ENCODE measurements around the gene PCDHGA4. TPM values are rescaled to one million over a fixed set of nuclear protein-coding genes. Genes with fewer than 3 reads are reported as not detected.
"Not testable (repeated sequence)": the region's sequence is repeated elsewhere in the genome, so short reads cannot be mapped to it uniquely, and the experiment has no call there.

The PCDHGA4 gene
- total RNA-seq: 1 to 10 TPM; 7.5 to 8.2 TPM
- 1 to 10 TPM; 9.5 to 9.9 TPM for polyA plus RNA-seq (ENCODE audit: insufficient read length in 2 of 2)
- long read RNA-seq, donor 1, full-length matches to known transcripts: 4 of 4 reads
- long read RNA-seq, donor 1, partial matches to known transcripts: 0 of 4 reads
- long read RNA-seq, donor 1, other reads (novel, unspliced or antisense): 0 of 4 reads
- long read RNA-seq, donor 2, full-length matches to known transcripts: 3 of 3 reads
- long read RNA-seq, donor 2, partial matches to known transcripts: 0 of 3 reads
- long read RNA-seq, donor 2, other reads (novel, unspliced or antisense): 0 of 3 reads
- long read RNA-seq, donor 3, full-length matches to known transcripts: 2 of 2 reads
- long read RNA-seq, donor 3, partial matches to known transcripts: 0 of 2 reads
- long read RNA-seq, donor 3, other reads (novel, unspliced or antisense): 0 of 2 reads
- long read RNA-seq, donor 4: 0 reads

DNA sequence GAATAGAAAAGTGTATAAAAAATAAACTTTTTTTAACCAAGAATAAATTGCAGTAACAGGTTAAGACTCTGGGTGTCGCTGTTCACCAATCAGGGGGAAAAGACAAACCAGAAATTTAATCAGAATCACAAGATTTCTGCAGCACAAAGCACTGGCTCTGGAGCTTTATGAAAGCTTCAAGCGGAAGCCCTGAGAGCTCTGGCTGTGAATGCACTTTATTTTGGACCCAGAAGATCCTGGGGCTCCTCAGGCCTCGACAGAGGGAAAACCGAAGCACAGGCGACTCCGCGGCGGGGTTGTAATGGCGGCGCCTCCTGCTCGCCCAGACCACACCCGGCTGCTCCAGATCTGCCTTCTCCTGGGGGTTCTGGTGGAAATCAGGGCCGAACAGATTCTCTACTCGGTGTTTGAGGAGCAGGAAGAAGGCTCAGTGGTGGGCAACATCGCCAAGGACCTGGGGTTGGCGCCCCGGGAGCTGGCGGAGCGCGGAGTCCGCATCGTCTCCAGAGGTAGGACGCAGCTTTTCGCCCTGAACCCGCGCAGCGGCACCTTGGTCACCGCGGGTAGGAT lies at the start of gene PCDHGA4:
PCDHGA4 (plus strand) TSS at position 122 of the 570 bp plus-strand sequence; CDS start at position 209, 87 bp downstream.
- peaks cover 49% of the 10 kb centered on the region for H3K9me3 ChIP-seq (ENCODE audit: control insufficient read depth, insufficient read depth, low read length)
- peak in 2 of 6 donors; percentile 9 to 13 for DNase-seq (ENCODE audit: low read depth in 4 of 6, low spot score in 6 of 6)
- no peak within 1 kb of the TSS for H3K27ac ChIP-seq (ENCODE audit: low read depth, low read length)
- no peaks in the 10 kb centered on the region for H3K27me3 ChIP-seq (ENCODE audit: control insufficient read depth, insufficient read depth, low read length)
- no peak within 1 kb of the TSS for H3K4me3 ChIP-seq (ENCODE audit: low read depth, low read length)
- no peaks in the 10 kb centered on the region for H3K4me1 ChIP-seq (ENCODE audit: control insufficient read depth, insufficient read depth, low read length)
- WGBS (ENCODE audit: insufficient coverage): 12% methylated on average over 28 of the region's 29 CpGs
- H3K36me3 ChIP-seq (ENCODE audit: control insufficient read depth, insufficient read depth, low read length): peaks cover 13% of the 10 kb centered on the region

DNA sequence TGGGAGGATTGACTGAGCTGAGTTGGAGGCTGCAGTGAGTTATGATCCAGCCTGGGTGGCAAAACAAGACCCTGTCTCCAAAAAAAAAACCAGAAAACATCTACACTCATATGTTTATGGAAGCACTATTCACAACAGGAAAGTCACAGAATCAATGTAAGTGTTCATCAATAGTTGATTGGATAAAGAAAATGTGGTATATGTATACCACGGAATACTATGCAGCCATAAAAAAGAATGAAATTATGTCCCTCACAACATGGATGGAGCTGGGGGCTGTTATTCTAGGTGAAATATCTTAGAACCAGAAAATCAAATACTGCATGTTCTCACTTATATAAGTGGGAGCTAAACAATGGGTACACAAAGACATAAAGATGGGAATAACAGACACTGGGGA lies 48.2 kb upstream of the PCDHGA4 start:
- H3K36me3 ChIP-seq (ENCODE audit: control insufficient read depth, insufficient read depth, low read length): no peaks in the 10 kb centered on the region
- no peaks in the 10 kb centered on the region for H3K27me3 ChIP-seq (ENCODE audit: control insufficient read depth, insufficient read depth, low read length)
- no peak overlapping the region for H3K27ac ChIP-seq (ENCODE audit: low read depth, low read length)
- no peak for DNase-seq (ENCODE audit: low read depth in 4 of 6, low spot score in 6 of 6)
- no CpG with 5 or more reads among the region's 1 CpG for WGBS (ENCODE audit: insufficient coverage)
- H3K4me3 ChIP-seq (ENCODE audit: low read depth, low read length): no peak overlapping the region
- peaks cover 30% of the 10 kb centered on the region for H3K9me3 ChIP-seq (ENCODE audit: control insufficient read depth, insufficient read depth, low read length)
- no peaks in the 10 kb centered on the region for H3K4me1 ChIP-seq (ENCODE audit: control insufficient read depth, insufficient read depth, low read length)

- no peaks in the 10 kb centered on the region for H3K27me3 ChIP-seq (ENCODE audit: control insufficient read depth, insufficient read depth, low read length)
- no peak overlapping the region for H3K4me3 ChIP-seq (ENCODE audit: low read depth, low read length)
- H3K9me3 ChIP-seq (ENCODE audit: control insufficient read depth, insufficient read depth, low read length): peaks cover 22% of the 10 kb centered on the region
- no peak for DNase-seq (ENCODE audit: low read depth in 4 of 6, low spot score in 6 of 6)
- H3K4me1 ChIP-seq (ENCODE audit: control insufficient read depth, insufficient read depth, low read length): no peaks in the 10 kb centered on the region
- no peak overlapping the region for H3K27ac ChIP-seq (ENCODE audit: low read depth, low read length)
- H3K36me3 ChIP-seq (ENCODE audit: control insufficient read depth, insufficient read depth, low read length): no peaks in the 10 kb centered on the region
Measured at GRCh38 chr5:141313711-141314110, 41.1 kb upstream of the PCDHGA4 start.

DNA sequence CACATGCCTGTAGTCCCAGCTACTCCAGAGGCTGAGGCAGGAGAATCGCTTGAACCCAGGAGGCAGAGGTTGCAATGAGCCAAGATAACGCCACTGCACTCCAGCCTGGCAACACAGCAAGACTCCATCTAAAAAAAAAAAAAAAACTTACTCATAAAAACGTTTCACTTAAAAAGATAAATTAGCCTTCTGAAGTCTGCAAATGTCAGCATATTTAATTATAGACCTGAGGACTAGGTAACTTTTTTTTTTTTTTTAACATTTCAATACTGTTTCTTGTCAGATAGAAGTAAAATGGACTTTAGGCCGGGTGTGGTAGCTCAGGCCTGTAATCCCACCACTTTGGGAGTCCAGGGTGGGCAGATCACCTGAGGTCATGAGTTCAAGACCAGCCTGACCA lies 37.9 kb upstream of the PCDHGA4 start:
- H3K4me3 ChIP-seq (ENCODE audit: low read depth, low read length); H3K36me3 ChIP-seq (ENCODE audit: control insufficient read depth, insufficient read depth, low read length); H3K27me3 ChIP-seq (ENCODE audit: control insufficient read depth, insufficient read depth, low read length); H3K27ac ChIP-seq (ENCODE audit: low read depth, low read length); H3K4me1 ChIP-seq (ENCODE audit: control insufficient read depth, insufficient read depth, low read length); DNase-seq (ENCODE audit: low read depth in 4 of 6, low spot score in 6 of 6): not testable (repeated sequence)
- H3K9me3 ChIP-seq (ENCODE audit: control insufficient read depth, insufficient read depth, low read length): peaks cover 30% of the 10 kb centered on the region
- no CpG with 5 or more reads among the region's 4 CpGs for WGBS (ENCODE audit: insufficient coverage)

- Histone ChIP-seq H3K27ac (ENCODE audit: low read depth, low read length) (no peak overlapping the region), H3K4me3 (ENCODE audit: low read depth, low read length) (no peak overlapping the region), H3K4me1 (ENCODE audit: control insufficient read depth, insufficient read depth, low read length) (peaks cover 3% of the 10 kb centered on the region), H3K36me3 (ENCODE audit: control insufficient read depth, insufficient read depth, low read length) (no peaks in the 10 kb centered on the region), H3K27me3 (ENCODE audit: control insufficient read depth, insufficient read depth, low read length) (no peaks in the 10 kb centered on the region), H3K9me3 (ENCODE audit: control insufficient read depth, insufficient read depth, low read length) (peaks cover 28% of the 10 kb centered on the region)
- DNase-seq (ENCODE audit: low read depth in 4 of 6, low spot score in 6 of 6): no peak
- 96% methylated on average over 6 of the region's 6 CpGs for WGBS (ENCODE audit: insufficient coverage)
Measured at GRCh38 chr5:141319202-141319601, 35.6 kb upstream of the PCDHGA4 start.

DNA sequence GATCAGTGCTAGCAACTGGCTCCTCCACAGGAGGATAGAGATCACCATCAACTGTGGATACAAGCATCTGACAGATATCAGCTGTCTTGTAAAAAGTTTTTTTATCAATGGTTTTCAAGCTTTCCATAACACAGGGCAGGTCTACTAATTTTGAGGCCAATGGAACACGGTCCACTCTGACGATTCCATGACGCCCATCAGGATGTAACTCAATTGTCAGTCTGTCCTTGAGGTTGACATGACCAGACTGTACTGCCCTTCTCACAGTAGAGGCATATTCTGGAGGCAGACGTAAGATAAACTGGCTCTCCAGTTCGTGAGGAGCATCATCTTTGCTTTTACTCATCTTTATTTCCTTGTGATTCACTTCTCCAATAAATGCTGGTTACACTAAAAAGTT lies 35.1 kb upstream of the PCDHGA4 start:
- 72% methylated on average over 5 of the region's 5 CpGs for WGBS (ENCODE audit: insufficient coverage)
- Histone ChIP-seq H3K36me3 (ENCODE audit: control insufficient read depth, insufficient read depth, low read length) (no peaks in the 10 kb centered on the region), H3K9me3 (ENCODE audit: control insufficient read depth, insufficient read depth, low read length) (peaks cover 28% of the 10 kb centered on the region), H3K27me3 (ENCODE audit: control insufficient read depth, insufficient read depth, low read length) (no peaks in the 10 kb centered on the region), H3K4me3 (ENCODE audit: low read depth, low read length) (peak overlapping the region; percentile 50), H3K4me1 (ENCODE audit: control insufficient read depth, insufficient read depth, low read length) (peaks cover 3% of the 10 kb centered on the region), H3K27ac (ENCODE audit: low read depth, low read length) (peak overlapping the region; percentile 97)
- no peak for DNase-seq (ENCODE audit: low read depth in 4 of 6, low spot score in 6 of 6)

DNA sequence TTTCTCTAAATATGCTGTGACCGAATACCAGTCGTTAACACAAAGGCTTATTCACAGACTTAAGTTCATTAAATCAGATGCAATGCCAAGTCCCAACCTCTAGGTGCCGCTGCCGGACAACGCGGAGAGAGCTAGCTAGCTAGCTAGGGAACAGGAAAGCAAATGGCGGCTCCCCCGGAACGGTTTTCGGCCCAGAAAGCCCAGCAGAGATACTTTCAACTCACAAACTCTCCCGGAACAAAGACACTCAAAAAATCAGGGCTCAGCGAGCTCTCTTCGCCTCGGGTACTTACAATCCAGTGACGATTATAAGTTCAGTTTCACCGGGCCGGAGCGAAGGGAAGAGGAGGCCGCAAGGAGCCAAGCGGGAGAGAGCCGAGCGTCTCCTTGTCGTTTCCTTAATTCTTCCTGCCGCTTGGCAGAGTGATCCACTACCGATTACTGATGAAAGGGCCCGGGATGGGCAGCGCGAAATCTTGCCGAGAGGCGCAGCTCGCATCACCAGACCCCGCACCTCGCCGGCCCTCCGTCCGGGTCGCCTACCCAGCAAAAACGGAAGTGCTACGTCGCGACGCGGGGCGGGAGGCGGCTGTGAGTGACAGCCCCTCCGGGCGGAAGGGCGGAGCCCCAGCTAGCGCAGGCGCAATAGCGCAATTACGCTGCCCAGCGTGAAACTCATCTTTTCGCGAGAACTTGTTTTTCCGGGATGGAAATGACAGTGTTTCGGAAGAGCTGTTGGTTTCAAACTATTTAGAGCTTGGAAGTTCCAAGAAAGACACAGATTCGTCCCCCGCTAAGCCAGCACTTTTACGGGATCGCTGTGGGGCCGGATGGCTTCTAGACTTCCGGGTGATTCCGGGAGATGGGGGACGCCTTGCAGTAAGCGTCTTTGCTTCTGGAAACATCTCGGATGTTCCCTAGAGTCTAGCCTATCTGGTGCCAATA lies 34.3 kb upstream of the PCDHGA4 start, which contains the start of gene TAF7:
TAF7 (minus strand) TSS at position 560 of the 945 bp plus-strand sequence. CDS start 740 bp downstream, outside the sequence.
- peak within 1 kb of the TSS; percentile 50 for H3K4me3 ChIP-seq (ENCODE audit: low read depth, low read length)
- peaks cover 26% of the 10 kb centered on the region for H3K9me3 ChIP-seq (ENCODE audit: control insufficient read depth, insufficient read depth, low read length)
- no peaks in the 10 kb centered on the region for H3K36me3 ChIP-seq (ENCODE audit: control insufficient read depth, insufficient read depth, low read length)
- H3K4me1 ChIP-seq (ENCODE audit: control insufficient read depth, insufficient read depth, low read length): peaks cover 3% of the 10 kb centered on the region
- H3K27ac ChIP-seq (ENCODE audit: low read depth, low read length): peak within 1 kb of the TSS; percentile 97
- WGBS (ENCODE audit: insufficient coverage): under 1% methylated on average over 64 of the region's 67 CpGs
- DNase-seq (ENCODE audit: low read depth in 4 of 6, low spot score in 6 of 6): peak; percentile 83 to 98 (median 88)
- no peaks in the 10 kb centered on the region for H3K27me3 ChIP-seq (ENCODE audit: control insufficient read depth, insufficient read depth, low read length)

DNA sequence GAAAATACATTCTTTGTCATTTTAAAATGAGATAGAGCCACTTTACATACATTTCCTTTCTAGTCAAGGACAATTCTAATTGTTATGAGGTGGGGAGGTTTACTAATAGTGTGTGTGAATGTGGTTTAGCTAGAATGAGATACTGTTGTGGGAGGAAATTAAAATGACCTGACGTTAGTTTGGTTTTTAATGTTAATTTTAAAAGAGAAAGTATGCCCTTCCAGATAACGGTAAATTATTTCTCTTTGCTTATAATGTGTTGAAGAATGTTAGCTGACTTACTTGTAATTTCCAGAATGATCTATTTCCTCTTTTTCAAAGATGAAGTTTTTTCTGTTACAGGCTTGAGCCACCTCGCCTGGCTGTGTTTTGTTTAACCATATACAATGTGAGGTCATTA lies 32.6 kb upstream of the PCDHGA4 start:
- H3K36me3 ChIP-seq (ENCODE audit: control insufficient read depth, insufficient read depth, low read length): no peaks in the 10 kb centered on the region
- H3K4me1 ChIP-seq (ENCODE audit: control insufficient read depth, insufficient read depth, low read length): peaks cover 3% of the 10 kb centered on the region
- WGBS (ENCODE audit: insufficient coverage): no CpG with 5 or more reads among the region's 3 CpGs
- H3K27me3 ChIP-seq (ENCODE audit: control insufficient read depth, insufficient read depth, low read length): no peaks in the 10 kb centered on the region
- no peak overlapping the region for H3K27ac ChIP-seq (ENCODE audit: low read depth, low read length)
- no peak for DNase-seq (ENCODE audit: low read depth in 4 of 6, low spot score in 6 of 6)
- peaks cover 25% of the 10 kb centered on the region for H3K9me3 ChIP-seq (ENCODE audit: control insufficient read depth, insufficient read depth, low read length)
- H3K4me3 ChIP-seq (ENCODE audit: low read depth, low read length): no peak overlapping the region

DNA sequence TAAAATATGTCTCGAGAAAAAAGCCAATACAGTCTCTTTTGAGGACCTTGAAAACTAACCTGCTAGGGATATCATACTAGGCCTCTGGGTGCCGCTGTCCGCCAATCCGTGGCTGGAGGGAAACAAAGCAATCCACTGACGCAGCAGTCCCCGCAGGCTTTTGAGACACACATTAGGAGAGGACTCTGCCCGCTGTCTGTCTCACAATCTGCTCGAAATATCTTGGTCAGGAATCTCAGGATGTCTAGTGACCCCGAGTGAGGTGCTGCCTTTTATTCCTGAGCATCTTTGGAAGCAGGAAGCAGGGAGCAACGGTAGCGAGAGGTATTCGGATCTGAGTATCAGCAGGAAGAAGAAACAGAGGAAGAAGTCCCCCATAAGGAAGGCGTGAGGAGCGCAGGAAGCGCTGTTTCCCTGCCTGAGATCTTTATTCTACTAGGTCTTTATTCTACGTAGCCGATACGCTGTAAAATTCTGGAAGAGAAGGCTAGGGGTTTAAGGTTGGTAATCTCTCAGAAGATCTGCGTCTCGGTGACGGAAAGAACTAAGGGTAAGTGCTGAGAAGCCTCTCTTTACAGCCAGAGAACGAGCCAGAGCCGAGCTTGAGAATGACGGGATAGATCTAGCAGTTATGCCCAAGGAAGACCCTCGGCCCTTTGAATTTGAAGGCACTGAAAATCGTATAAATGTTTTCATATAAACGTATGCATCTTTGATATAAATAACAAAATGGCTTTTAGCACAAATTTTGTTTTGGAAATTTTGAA lies 28.6 kb upstream of the PCDHGA4 start:
- DNase-seq (ENCODE audit: low read depth in 4 of 6, low spot score in 6 of 6): peak in 3 of 6 donors; percentile 23 to 68 (median 52)
- peak overlapping the region; percentile 21 for H3K4me3 ChIP-seq (ENCODE audit: low read depth, low read length)

More for the DNA sequence above, 28.6 kb upstream of the PCDHGA4 start:
- no peak overlapping the region for H3K27ac ChIP-seq (ENCODE audit: low read depth, low read length)
- no peaks in the 10 kb centered on the region for H3K36me3 ChIP-seq (ENCODE audit: control insufficient read depth, insufficient read depth, low read length)
- peaks cover 1% of the 10 kb centered on the region for H3K4me1 ChIP-seq (ENCODE audit: control insufficient read depth, insufficient read depth, low read length)
- 5% methylated on average over 22 of the region's 27 CpGs for WGBS (ENCODE audit: insufficient coverage)
- no peaks in the 10 kb centered on the region for H3K27me3 ChIP-seq (ENCODE audit: control insufficient read depth, insufficient read depth, low read length)
- peaks cover 18% of the 10 kb centered on the region for H3K9me3 ChIP-seq (ENCODE audit: control insufficient read depth, insufficient read depth, low read length)

Data from spinal cord (tissue), 10 donors.